PC-3 (cell line): Measurements from ENCODE around the gene ISG20. TPM values are rescaled to one million over a fixed set of nuclear protein-coding genes. Genes with fewer than 3 reads are reported as not detected.

Experiments
- ATAC-seq: fragments of 200-7000 bp; cut with Tn5 transposase; 2 replicates; pipeline ENCODE4 v1.9.1; 2020; ENCODE audit warnings: mild to moderate bottlenecking, moderate library complexity
- BruUV-seq: library from RNA; stranded (reverse); fragments of 400-500 nt; replicated peaks from 2 replicates; lab custom pipeline; 2021; lab: Mats Ljungman, UMichigan
- CTCF ChIA-PET: fragments of 300-600 bp; sonication (Branson Sonifier 250); formaldehyde crosslinking; loops from one replicate; lab custom pipeline; 2022; ENCODE audit warnings: antibody characterized with exemption; lab: Charles Lee
- POLR2A ChIA-PET: fragments of 300-600 bp; sonication (Branson Sonifier 250); formaldehyde crosslinking; loops from one replicate; lab custom pipeline; 2022; ENCODE audit warnings: antibody characterized with exemption; ENCODE audit not compliant: unreplicated experiment; lab: Charles Lee
- DNase-seq: peaks from one replicate; pipeline ENCODE4 v3.0.0-alpha.2; 2015
- H2AFZ ChIP-seq: fragments of 300-600 bp; sonication (generic); 2 replicates; pipeline ENCODE4 v1.6.0; 2016; ENCODE audit warnings: antibody characterized with exemption, low read length
- H3F3A ChIP-seq: fragments of 300-600 bp; sonication (generic); one replicate; pipeline ENCODE4 v1.6.0; 2017; ENCODE audit warnings: antibody characterized with exemption, low read length, control low read depth, mild to moderate bottlenecking; ENCODE audit not compliant: unreplicated experiment
- H3K27ac ChIP-seq: fragments of 300-600 bp; sonication (generic); 2 replicates; pipeline ENCODE4 v1.5.1; 2016; ENCODE audit warnings: mild to moderate bottlenecking, low read length
- H3K27me3 ChIP-seq: fragments of 300-600 bp; sonication (generic); 2 replicates; pipeline ENCODE4 v1.6.1; 2016; ENCODE audit warnings: low read length, mixed read lengths
- H3K36me3 ChIP-seq: fragments of 300-600 bp; sonication (generic); 2 replicates; pipeline ENCODE4 v1.6.1; 2016; ENCODE audit warnings: low read depth, mixed run types, low read length, mixed read lengths
- H3K4me1 ChIP-seq: fragments of 300-600 bp; sonication (generic); 2 replicates; pipeline ENCODE4 v1.5.1; 2016; ENCODE audit warnings: low read length; ENCODE audit not compliant: insufficient read depth
- H3K4me2 ChIP-seq: fragments of 300-600 bp; sonication (generic); 2 replicates; pipeline ENCODE4 v1.6.0; 2016; ENCODE audit warnings: low read length
- H3K4me3 ChIP-seq: fragments of 300-600 bp; sonication (generic); 2 replicates; pipeline ENCODE4 v1.5.1; 2016; ENCODE audit warnings: mild to moderate bottlenecking, low read length, mixed read lengths
- H3K79me2 ChIP-seq: fragments of 300-600 bp; sonication (generic); 2 replicates; pipeline ENCODE4 v1.6.1; 2017; ENCODE audit warnings: low read length, mixed read lengths
- H3K9ac ChIP-seq: fragments of 300-600 bp; sonication (generic); 2 replicates; pipeline ENCODE4 v1.6.0; 2016; ENCODE audit warnings: mild to moderate bottlenecking, low read length
- H3K9me2 ChIP-seq: fragments of 300-600 bp; sonication (generic); replicated peaks from 2 replicates; pipeline ENCODE4 v1.6.1; 2016; ENCODE audit warnings: mixed run types, low read length, mixed read lengths
- H3K9me3 ChIP-seq: fragments of 300-600 bp; sonication (generic); 2 replicates; pipeline ENCODE4 v1.6.1; 2016; ENCODE audit warnings: low read length, mixed read lengths
- H4K20me1 ChIP-seq: fragments of 300-600 bp; sonication (generic); 2 replicates; pipeline ENCODE4 v1.6.1; 2016; ENCODE audit warnings: low read length, mixed read lengths
- EZH2 ChIP-seq: fragments of 300-600 bp; sonication (generic); IDR thresholded peaks from one replicate; pipeline ENCODE4 v1.6.1; 2017; ENCODE audit warnings: antibody characterized with exemption, mild to moderate bottlenecking, low read length; ENCODE audit not compliant: unreplicated experiment
- EZH2phosphoT487 ChIP-seq: fragments of 300-600 bp; sonication (generic); IDR thresholded peaks from 2 replicates; pipeline ENCODE4 v1.6.1; 2018; ENCODE audit warnings: mild to moderate bottlenecking, antibody characterized with exemption, low read length, borderline replicate concordance
- intact Hi-C: fragments of 100-400 bp; cut with micrococcal nuclease; formaldehyde crosslinking; loops from 2 replicates; pipeline ENCODE4 v1.9.0; 2023
- total RNA-seq: library from RNA; depleted of rRNA; stranded (reverse); fragments of >200 nt; gene quantifications from 2 replicates; pipeline ENCODE4 v1.2.3, GENCODE V29; 2014
- TF ChIP-seq, protein P1 (sequence below): fragments of 300-600 bp; sonication (generic); conservative IDR thresholded peaks from 2 replicates; pipeline ENCODE4 v1.5.1; 2017; ENCODE audit warnings: antibody characterized with exemption, low read depth, mild to moderate bottlenecking, low read length

The ISG20 gene
- total RNA-seq, 1 experiment from 2014 or later, result 64.0 TPM

DNA sequence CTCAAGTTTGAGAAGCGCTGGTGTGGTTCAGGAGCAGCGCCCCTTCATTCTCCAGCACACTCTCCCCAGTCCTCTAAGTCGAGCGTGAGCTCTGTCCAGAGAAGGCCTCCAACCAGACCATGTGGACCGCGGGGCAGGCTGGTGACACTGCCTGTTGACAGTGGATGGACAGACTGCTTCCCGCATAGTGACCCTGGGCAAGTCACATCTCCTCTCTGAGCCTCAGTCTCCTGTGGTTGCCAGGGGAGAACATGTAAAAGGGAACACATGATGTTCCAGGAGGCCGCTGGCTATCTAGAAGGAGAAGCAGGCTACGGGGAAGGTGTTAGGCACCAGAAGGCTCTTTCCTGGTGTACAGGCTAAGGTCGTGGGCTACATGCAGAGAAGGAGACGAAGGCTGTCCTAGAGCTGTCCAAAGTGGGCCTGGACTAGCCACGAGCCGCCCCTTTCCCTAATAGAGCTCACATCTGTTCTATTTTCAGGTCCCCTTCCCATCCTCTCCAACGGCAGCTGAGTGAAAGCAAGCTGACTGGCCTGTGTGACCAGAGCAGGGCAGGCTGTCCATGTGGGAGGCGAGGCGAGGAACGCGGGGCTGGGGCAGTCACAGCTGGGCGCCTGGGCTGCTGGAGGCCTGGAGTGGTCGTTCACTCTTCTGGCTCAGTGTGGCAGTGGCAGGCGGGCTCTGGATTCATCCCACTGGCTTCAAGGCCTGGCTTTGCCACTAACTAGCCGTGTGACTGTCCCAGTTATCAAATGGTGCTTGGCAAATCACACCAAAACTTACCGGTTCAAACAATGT is 11.1 kb downstream of the ISG20 start:
- POLR2A ChIA-PET, result no interaction called here
- no peaks in the 10 kb centered on the region for H3K36me3 ChIP-seq
- BruUV-seq, result no TSS peak

DNA sequence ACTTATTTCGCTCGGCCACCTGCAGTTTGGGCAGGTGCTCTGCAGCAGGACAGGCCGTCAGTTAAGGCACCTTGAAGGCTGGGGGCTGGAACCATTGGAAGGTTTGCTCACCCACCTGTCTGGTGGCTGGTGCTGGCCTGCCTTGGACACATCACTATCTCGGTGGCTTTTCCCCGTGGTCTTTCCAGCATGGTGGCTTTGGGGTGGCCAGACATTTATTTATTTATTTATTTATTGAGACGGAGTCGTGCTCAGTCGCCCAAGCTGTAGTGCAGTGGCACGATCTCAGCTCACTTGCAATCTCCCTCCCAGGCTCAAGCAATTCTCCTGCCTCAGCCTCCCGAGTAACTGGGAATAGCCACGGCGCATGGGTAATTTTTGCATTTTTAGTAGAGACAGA is 11.7 kb downstream of the ISG20 start:
- DNase-seq (no peak), ATAC-seq (no peak)
- Histone ChIP-seq H3K27ac (peak overlapping the region; percentile 99; the same call in 1 of the 2 replicates), H3K79me2 (no peaks in the 10 kb centered on the region), H3K4me2 (no peak overlapping the region), H3K9ac (no peak overlapping the region; the same call in 1 of the 2 replicates), H3K27me3 (no peaks in the 10 kb centered on the region), H3K36me3 (no peaks in the 10 kb centered on the region), H3K4me3 (no peak overlapping the region), H4K20me1 (no peaks in the 10 kb centered on the region), H3K4me1 (peaks cover 32% of the 10 kb centered on the region), H3K9me2 (no peaks in the 10 kb centered on the region), H2AFZ (no peak overlapping the region), H3K9me3 (no peaks in the 10 kb centered on the region), H3F3A (no peaks in the 10 kb centered on the region)
- TF ChIP-seq, protein P1, sequence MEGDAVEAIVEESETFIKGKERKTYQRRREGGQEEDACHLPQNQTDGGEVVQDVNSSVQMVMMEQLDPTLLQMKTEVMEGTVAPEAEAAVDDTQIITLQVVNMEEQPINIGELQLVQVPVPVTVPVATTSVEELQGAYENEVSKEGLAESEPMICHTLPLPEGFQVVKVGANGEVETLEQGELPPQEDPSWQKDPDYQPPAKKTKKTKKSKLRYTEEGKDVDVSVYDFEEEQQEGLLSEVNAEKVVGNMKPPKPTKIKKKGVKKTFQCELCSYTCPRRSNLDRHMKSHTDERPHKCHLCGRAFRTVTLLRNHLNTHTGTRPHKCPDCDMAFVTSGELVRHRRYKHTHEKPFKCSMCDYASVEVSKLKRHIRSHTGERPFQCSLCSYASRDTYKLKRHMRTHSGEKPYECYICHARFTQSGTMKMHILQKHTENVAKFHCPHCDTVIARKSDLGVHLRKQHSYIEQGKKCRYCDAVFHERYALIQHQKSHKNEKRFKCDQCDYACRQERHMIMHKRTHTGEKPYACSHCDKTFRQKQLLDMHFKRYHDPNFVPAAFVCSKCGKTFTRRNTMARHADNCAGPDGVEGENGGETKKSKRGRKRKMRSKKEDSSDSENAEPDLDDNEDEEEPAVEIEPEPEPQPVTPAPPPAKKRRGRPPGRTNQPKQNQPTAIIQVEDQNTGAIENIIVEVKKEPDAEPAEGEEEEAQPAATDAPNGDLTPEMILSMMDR, result no peak
- intact Hi-C loops, result no loop called here
- CTCF ChIA-PET, result no interaction called here
- POLR2A ChIA-PET, result no interaction called here
- BruUV-seq, result no TSS peak

More for the DNA sequence above, 11.1 kb downstream of the ISG20 start:
- no peaks in the 10 kb centered on the region for H3F3A ChIP-seq
- H3K4me1 ChIP-seq, result peaks cover 32% of the 10 kb centered on the region
- intact Hi-C loops, result no loop called here
- no peak for ATAC-seq
- H3K4me2 ChIP-seq, result peak overlapping the region; percentile 57
- no peak overlapping the region for H2AFZ ChIP-seq
- no peaks in the 10 kb centered on the region for H3K9me2 ChIP-seq
- H3K9me3 ChIP-seq, result no peaks in the 10 kb centered on the region
- peak overlapping the region; percentile 80 for H3K9ac ChIP-seq
- CTCF ChIA-PET, result no interaction called here
- H3K4me3 ChIP-seq, result no peak overlapping the region
- no peaks in the 10 kb centered on the region for H4K20me1 ChIP-seq
- TF ChIP-seq, protein P1, result no peak
- TF ChIP-seq EZH2phosphoT487, result no peak
- TF ChIP-seq EZH2, result no peak
- no peaks in the 10 kb centered on the region for H3K79me2 ChIP-seq
- peak overlapping the region; percentile 99 for H3K27ac ChIP-seq
- H3K27me3 ChIP-seq, result no peaks in the 10 kb centered on the region
- DNase-seq, result no peak

DNA sequence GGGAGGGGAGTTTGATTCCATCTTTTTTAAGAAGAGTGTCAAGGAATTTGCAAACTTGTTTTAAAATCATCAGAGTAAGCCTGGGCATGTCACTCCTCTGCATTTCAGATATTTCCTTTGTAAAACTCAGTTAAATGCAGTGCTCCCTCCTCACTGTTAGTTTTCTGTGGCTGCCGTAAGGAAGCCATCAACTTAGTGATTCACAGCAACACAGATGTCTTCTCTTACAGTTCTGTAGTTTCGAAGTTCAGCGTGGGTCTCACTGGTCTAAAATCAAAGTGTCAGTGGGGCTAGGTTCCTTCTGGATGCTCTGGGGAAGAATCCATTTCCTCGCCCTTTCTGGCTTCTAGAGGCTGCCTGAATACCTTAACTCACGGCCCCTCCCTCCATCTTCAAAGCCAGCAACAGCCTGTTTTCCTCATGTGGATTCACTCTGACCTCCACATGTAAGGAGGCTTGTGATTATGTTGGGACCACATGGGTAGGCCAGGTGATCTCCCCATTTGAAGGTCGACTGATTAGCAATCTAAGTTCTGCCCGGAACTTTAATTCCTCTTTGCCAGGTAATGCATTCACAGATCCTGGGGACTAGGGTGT is 12.4 kb downstream of the ISG20 start:
- Histone ChIP-seq H3K9me2 (no peaks in the 10 kb centered on the region), H3K36me3 (no peaks in the 10 kb centered on the region), H2AFZ (no peak overlapping the region), H3F3A (no peaks in the 10 kb centered on the region), H3K27me3 (no peaks in the 10 kb centered on the region), H3K4me2 (no peak overlapping the region), H3K27ac (no peak overlapping the region), H3K4me3 (no peak overlapping the region), H4K20me1 (no peaks in the 10 kb centered on the region), H3K9ac (no peak overlapping the region), H3K79me2 (no peaks in the 10 kb centered on the region), H3K9me3 (no peaks in the 10 kb centered on the region), H3K4me1 (peaks cover 32% of the 10 kb centered on the region)
- TF ChIP-seq, protein P1, result no peak
- TF ChIP-seq EZH2 (no peak), EZH2phosphoT487 (no peak)
- POLR2A ChIA-PET, result no interaction called here
- CTCF ChIA-PET, result no interaction called here
- BruUV-seq, result no TSS peak
- no peak for DNase-seq
- intact Hi-C loops, result no loop called here
- ATAC-seq, result no peak
